IMR-90 (cell line): ENCODE results near the gene HOOK1.

Experiments
- CHD1 ChIP-seq: IDR thresholded peaks from 2 replicates; pipeline ENCODE4 v1.6.1; 2012; ENCODE audit warnings: low read depth, low read length, improper control_type of control experiment
- CTCF ChIP-seq: conservative IDR thresholded peaks from 2 replicates; pipeline ENCODE4 v1.5.1; 2012; ENCODE audit warnings: mild to moderate bottlenecking, low read depth, low read length, improper control_type of control experiment
- MAFK ChIP-seq: IDR thresholded peaks from 2 replicates; pipeline ENCODE4 v1.6.1; 2012; ENCODE audit warnings: low read depth, low read length, improper control_type of control experiment
- MXI1 ChIP-seq: IDR thresholded peaks from 2 replicates; pipeline ENCODE4 v1.6.1; 2012; ENCODE audit warnings: low read depth, mild to moderate bottlenecking, low read length, moderate library complexity, borderline replicate concordance
- RAD21 ChIP-seq: IDR thresholded peaks from 2 replicates; pipeline ENCODE4 v1.6.1; 2012; ENCODE audit warnings: low read length, improper control_type of control experiment
- RFX5 ChIP-seq: IDR thresholded peaks from 2 replicates; pipeline ENCODE4 v1.8.0; 2012; ENCODE audit warnings: low read depth, mild to moderate bottlenecking, low read length, moderate library complexity
- USF2 ChIP-seq: fragments of 150-350 bp; IDR thresholded peaks from 2 replicates; pipeline ENCODE4 v1.6.1; 2017; ENCODE audit warnings: mild to moderate bottlenecking, antibody characterized with exemption, low read length, low read depth
- TF ChIP-seq, protein P1 (sequence below): fragments of 150-350 bp; IDR thresholded peaks from 2 replicates; pipeline ENCODE4 v1.6.1; 2016; ENCODE audit warnings: low read depth, mild to moderate bottlenecking, low read length, moderate library complexity, borderline replicate concordance

DNA sequence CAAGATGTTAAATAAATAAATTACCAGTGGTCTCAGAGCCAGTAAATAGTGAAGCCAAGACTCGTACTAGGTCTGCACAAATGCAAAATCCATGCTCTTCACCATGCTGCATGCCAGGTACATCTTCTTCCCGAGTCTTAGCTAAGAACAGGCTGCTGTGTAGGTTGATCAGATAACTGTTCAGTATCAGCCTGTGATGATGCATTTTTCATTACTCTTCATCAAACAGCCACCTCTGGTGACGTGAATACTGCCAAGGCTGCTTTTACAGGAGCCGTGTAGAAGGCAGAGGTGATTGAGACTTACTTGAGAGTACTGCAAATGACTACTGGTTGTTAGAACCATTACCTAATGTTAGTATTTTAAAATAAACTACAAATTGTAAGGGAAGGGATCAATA, 39.3 kb upstream of the HOOK1 start:
- no peak for TF ChIP-seq CTCF
- TF ChIP-seq RFX5 = no peak
- TF ChIP-seq MXI1 = no peak
- TF ChIP-seq, protein P1, sequence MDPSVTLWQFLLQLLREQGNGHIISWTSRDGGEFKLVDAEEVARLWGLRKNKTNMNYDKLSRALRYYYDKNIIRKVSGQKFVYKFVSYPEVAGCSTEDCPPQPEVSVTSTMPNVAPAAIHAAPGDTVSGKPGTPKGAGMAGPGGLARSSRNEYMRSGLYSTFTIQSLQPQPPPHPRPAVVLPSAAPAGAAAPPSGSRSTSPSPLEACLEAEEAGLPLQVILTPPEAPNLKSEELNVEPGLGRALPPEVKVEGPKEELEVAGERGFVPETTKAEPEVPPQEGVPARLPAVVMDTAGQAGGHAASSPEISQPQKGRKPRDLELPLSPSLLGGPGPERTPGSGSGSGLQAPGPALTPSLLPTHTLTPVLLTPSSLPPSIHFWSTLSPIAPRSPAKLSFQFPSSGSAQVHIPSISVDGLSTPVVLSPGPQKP = no peak
- no peak for TF ChIP-seq CHD1
- no peak for TF ChIP-seq MAFK
- no peak for TF ChIP-seq USF2
- no peak for TF ChIP-seq RAD21
